ENCODE results near the gene MAN2B1.

Gene MAN2B1

DNA sequence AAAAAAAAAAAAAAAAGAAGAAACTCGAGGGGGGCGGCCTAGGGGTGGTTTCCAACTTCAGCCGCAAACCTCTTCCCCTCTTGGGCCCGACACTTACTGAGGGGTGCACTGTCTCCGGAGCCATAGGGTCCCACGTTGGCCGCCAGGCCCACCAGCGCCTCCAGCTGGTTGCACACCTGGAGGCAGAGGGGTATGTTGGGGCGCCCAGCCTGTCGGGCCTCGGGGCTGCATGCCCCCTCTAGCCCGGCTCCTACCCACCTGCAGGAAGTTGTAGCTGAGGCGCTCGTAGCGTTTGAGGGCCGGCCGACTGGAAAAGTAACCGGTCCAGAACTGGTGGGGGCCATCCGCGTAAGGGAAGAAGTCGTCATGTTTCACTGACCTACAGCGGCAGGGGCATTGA lies 8.6 kb downstream of the MAN2B1 start:
- TF ChIP-seq CTCF (IDR thresholded peaks at IDR 0.05; ENCODE audit: control extremely low read depth, extremely low read depth, low read depth, missing control alignments) = no peak
- DNase-seq (ENCODE audit: extremely low spot score) = no peak
- ChIA-PET CTCF (interaction anchor here (1.2 kb wide), 1 partner anchor 13 kb away, joined by 3 read pairs; no protein-coding TSS in a partner anchor), POLR2A (interaction anchor here (0.7 kb wide), 1 partner anchor 116 kb away, joined by 10 read pairs; no protein-coding TSS in a partner anchor)

- CTCF ChIA-PET = interaction anchor here (1.1 to 1.2 kb wide), 2 partner anchors 14 to 17 kb away, joined by 3 to 5 read pairs; no protein-coding TSS in a partner anchor
- TF ChIP-seq CTCF (IDR thresholded peaks at IDR 0.05; ENCODE audit: control extremely low read depth, extremely low read depth, low read depth, missing control alignments) = no peak
- POLR2A ChIA-PET = interaction anchor here (0.6 kb wide), 1 partner anchor 19 kb away, joined by 4 read pairs; no protein-coding TSS in a partner anchor
- no peak for DNase-seq (ENCODE audit: extremely low spot score)
Measured at GRCh38 chr19:12656899-12657571, 9.5 kb downstream of the MAN2B1 start.

GRCh38 chr19:12655546-12655945 lies 11.0 kb downstream of the MAN2B1 start:
- ChIA-PET POLR2A (interaction anchor here (0.6 kb wide), 1 partner anchor 286 kb away, joined by 5 read pairs; no protein-coding TSS in a partner anchor), CTCF (interaction anchor here (1.4 to 2.0 kb wide), 3 partner anchors 16 to 51 kb away, joined by 4 to 8 read pairs (median 6); no protein-coding TSS in a partner anchor)
- no peak for TF ChIP-seq CTCF (IDR thresholded peaks at IDR 0.05; ENCODE audit: control extremely low read depth, extremely low read depth, low read depth, missing control alignments)
- DNase-seq (ENCODE audit: extremely low spot score) = no peak

- no peak for DNase-seq (ENCODE audit: extremely low spot score)
- CTCF ChIA-PET = interaction anchor here (1.3 kb wide), 1 partner anchor 12 kb away, joined by 3 read pairs; no protein-coding TSS in a partner anchor
- TF ChIP-seq CTCF (IDR thresholded peaks at IDR 0.05; ENCODE audit: control extremely low read depth, extremely low read depth, low read depth, missing control alignments) = no peak
- POLR2A ChIA-PET = no interaction called here
Measured at GRCh38 chr19:12652219-12652618, 14.3 kb downstream of the MAN2B1 start.

DNA sequence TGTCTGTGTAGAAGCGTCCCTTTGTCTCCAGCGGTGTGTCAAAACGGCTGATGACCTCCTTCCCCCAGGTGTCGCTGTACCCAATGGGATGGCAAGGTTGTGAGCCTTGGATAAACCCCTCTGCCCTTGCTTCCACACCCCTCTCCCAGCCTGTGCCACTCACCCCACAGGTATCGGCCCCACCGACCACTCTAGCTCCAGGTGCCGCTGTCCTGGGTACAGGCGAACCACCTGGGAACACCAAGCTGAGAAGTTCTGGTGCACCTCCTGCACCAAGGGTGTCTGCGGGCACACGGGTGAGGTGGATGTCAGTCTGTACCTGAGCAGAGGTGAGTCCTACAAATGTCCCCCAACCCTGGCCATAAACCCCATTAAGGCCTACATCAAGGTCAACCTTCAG lies 16.6 kb downstream of the MAN2B1 start:
- peak; percentile 11 for DNase-seq (ENCODE audit: extremely low spot score)
- POLR2A ChIA-PET = interaction anchor here (0.7 kb wide), 1 partner anchor 37 kb away, joined by 11 read pairs; no protein-coding TSS in a partner anchor
- CTCF ChIA-PET = no interaction called here
- no peak for TF ChIP-seq CTCF (IDR thresholded peaks at IDR 0.05; ENCODE audit: control extremely low read depth, extremely low read depth, low read depth, missing control alignments)

- ChIA-PET POLR2A (no interaction called here), CTCF (interaction anchor here (0.8 to 1.5 kb wide), 2 partner anchors 8 to 24 kb away, joined by 3 to 7 read pairs; no protein-coding TSS in a partner anchor)
- no peak for DNase-seq (ENCODE audit: extremely low spot score)
- no peak for TF ChIP-seq CTCF (IDR thresholded peaks at IDR 0.05; ENCODE audit: control extremely low read depth, extremely low read depth, low read depth, missing control alignments)
Measured at GRCh38 chr19:12648088-12648487, 18.5 kb downstream of the MAN2B1 start.
